HG03095 (cell line): ENCODE results near the gene ATP5PD.
A peak's percentile ranks its signal among the peaks of the same experiment; 100 is the strongest.

Experiments used
- ATAC-seq: cut with Tn5 transposase; IDR thresholded peaks from one replicate; pipeline ENCODE4 v1.9.1; 2021; ENCODE audit warnings: moderate library complexity; ENCODE audit not compliant: unreplicated experiment

The ATP5PD gene

DNA sequence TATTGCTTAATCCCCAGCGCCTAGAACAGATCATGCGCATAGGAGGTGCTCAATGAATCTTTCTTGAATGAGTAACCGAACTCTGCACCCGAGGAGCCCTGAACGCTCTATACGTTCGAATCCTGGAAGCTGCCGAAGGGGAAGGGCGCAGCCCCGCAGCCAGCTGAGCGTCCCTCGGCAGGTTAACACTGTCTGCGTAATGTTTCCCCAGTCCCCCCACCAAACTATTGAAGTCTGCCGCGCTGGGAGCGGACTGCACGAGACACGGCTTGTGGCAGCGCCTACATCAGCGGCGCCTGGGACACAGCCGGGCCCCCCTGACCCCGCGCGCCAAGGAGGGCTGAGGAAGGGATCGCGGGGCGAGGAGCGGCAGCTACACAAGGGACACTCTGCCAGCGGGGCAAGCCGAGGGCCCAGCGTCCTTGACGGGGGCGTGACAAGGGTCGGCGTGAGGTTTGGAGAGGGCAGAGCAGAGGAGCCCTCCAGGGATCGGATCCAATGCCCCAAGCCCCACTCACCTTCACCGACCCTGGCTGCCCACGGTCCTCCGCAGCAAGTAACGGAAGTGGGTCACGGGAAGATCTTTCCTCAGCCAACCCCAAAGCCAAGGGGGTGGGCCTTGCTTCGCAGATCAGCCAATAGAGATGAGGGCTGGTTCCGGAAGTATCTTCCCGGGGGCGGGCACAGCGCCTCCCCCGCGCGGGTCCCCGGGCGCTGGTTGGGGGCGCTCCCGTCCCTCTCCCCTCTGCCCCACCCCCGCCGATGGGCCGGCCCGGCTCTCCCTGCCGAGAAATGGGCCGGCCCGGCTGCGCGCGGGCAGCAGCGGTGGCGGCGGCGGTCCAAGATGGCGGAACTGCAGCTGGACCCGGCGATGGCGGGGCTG is at the start of gene ATP5PD, which contains the start of gene KCTD2:
Gene ATP5PD (minus strand): TSS at position 563 of the 883 bp plus-strand sequence. CDS start 4,319 bp downstream, outside the sequence.
Gene KCTD2 (plus strand): TSS at position 819 of the 883 bp plus-strand sequence. CDS start 26 bp downstream, at position 845.
- ATAC-seq: peak; percentile 97

DNA sequence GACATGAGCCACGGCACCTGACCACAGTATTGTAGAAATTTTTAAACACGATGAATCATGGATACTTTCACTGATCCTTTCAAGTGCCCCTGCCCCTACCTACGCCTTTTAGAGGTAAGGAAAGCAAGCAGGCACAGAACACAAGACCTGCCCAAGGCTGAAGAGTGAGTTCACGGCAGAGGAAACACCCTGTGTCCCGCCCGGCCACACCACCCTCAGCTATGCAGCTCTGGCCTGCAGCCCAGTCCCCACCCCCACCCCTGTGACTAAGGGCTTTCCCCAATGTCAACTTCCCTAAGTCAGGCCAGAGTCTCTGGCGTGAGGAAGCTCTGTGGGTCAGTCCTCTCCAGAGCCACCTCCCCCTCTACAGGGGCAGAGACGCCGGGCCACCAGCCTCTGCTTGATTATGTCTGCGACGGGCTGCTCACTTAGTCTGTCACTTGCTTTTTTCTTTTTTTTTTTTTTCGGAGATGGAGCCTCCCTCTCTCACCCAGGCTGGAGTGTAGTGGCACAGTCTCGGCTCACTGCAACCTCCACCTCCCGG is 49.4 kb upstream of the ATP5PD start:
- ATAC-seq: no peak

DNA sequence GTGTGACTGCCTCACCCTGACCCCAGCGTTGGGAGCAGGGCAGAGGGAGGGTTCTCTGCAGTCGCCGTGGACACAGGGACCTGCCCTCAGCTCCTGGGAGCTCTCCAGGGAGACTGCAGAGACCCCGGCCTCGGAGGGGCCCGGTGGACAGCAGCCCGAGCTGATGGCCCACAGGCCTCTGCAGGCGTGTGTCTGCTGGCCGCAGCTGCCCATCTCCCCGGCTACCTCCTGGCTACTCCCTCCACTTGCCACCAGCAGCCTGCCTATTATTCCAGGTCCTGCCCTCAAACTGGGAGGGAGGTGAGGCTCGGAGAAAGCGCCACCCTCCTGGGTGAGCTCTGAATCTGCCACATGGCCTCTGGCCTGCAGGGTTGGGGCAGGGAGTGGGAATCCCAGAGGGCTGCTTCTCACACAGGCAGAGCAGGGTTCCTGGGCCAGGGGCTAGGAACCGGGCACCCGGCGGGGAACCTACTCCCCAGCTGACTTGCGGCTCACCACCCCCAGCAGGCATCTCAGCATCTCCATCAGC is 48.2 kb upstream of the ATP5PD start:
- ATAC-seq: no peak

DNA sequence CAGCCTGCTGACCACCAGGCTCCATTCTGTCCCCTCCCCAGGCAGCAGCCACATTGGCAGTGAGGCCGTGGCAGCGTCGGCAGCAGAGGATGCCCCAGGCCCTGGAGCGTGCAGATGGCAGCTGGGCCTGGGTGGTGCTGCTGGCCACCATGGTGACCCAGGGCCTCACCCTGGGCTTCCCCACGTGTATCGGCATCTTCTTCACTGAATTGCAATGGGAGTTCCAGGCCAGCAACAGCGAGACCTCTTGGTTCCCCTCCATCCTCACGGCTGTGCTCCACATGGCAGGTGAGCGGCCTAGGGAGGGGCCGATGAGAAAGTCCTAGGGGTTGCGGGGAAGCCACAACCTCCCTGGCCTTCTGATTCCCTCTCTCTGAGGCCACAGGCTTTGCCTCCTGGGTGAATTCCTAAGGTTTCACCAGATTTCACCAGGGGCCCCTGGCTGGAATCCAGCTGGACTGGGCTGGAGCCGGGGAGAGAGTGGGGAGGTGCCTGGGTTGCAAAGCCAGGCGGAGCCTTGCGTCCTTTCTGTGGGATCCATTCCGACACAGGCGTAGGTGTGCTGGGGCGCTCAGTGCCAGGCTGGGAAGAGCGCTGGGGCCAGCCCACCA is 46.9 kb upstream of the ATP5PD start:
- ATAC-seq: no peak

DNA sequence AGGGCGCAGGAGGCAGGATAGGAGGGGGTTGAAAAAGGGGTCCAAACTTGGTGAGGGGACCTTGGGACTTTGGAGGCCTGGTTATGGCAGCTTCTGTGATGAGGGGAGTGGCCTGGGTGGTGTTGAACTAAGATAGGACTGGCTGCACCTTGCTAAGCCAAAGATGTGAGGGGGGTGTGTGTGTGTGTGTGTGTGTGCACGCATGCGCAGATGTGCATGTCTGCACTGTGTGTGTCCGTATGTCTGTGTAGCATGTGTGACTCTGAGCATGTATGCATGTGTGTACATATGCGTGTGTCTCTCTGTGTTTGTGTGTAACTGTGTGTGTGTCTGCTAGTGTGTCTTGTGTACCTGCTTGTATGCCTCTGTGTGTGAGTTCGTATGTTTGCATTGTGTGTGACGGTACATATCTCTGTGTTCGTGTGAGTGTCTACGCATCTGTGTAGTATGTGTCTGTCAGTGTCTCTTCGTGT is 45.1 kb upstream of the ATP5PD start:
- no peak for ATAC-seq

DNA sequence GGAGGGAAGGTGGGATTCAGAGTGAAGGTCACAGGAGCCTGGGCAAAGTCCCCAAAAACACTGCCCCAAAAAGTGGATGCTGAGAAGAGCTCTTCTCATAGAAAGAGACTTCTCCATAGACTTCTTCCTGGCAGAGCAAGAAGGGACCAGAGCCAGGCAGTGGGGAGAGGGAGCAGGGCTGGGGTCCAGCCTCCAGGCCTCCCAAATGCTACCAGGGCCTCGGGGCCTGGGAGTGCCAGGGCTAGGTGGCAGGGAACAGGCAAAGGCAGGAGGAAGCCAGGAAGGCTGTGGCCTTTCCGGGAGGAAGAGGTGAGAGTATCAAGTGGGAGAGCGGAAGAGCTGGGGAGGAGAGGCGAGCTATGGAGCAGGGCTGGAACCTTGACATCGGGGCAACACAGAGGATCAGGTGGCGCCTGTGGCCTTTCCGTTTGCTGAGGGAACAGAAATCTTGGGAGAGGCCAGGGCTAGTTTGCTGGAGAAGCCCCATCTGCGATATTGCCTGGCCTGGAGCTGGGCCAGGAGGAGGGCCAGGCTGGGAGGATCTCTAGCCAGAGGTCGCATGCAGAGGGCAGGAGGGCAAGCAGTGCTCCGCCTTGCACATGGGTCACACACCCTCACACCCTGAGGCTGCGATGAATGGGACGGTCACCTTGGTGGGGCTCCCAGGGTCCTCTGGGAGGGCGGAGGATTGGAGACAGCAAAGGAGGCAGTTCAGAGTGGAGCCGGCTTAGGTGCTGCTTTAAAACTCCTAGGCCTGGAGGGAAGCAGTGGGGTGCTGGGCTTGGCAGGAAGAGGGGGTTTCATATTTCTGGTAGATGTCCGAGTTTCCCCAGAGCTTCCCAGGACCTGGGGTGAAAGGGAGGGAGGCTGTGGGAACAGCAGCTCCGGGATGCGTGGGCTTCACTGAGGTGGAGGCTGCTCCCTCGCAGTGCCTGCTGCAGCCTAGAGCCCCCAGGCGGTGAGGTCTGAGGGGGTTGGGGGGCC is 44.4 kb upstream of the ATP5PD start:
- ATAC-seq: no peak

DNA sequence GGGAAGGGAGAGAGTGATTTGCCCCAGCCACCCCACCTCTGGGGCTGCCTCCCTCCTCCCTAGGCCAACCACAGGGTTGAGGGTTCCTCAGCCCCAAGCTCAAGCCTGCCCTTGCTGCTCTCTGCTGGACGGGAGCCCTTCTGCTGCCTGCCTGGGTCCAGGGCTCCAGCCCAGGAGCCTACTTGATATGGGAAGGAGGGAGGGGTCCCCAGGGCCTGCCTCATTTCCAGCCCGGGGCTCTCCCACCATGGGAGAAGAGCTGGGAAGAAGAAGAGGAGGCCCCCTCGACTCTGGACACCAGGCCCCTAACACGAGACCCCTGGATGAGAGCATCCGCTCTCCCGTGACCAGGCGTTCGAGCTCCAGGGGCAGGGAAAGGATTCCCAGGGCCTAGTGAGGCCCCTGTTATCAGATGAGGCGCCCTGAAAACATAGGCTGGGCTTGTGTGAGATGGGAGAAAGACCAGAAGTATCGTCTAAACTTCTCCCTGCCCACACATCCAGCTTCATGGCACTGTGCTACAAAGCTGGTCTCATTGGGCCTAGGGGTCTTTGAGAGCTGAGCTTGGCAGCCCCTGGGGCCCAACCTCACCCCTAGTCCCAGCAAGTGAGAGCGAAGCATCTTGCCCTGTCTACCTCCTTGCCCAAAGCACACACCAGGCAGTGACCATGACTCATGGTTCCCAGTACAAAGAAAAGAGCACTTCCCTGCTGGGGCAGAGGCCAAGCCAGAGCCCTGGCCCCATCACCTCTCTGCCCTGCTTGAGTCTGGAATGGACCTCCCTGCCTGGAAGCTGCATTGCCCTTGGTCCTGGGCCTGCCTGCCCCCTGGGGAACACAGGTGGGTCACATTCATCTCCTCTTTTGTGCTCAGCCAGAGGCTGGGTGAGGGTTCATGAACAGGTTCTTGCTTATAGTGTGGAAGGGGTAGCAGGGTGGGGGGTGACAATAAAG is 42.0 kb upstream of the ATP5PD start:
- ATAC-seq: no peak

DNA sequence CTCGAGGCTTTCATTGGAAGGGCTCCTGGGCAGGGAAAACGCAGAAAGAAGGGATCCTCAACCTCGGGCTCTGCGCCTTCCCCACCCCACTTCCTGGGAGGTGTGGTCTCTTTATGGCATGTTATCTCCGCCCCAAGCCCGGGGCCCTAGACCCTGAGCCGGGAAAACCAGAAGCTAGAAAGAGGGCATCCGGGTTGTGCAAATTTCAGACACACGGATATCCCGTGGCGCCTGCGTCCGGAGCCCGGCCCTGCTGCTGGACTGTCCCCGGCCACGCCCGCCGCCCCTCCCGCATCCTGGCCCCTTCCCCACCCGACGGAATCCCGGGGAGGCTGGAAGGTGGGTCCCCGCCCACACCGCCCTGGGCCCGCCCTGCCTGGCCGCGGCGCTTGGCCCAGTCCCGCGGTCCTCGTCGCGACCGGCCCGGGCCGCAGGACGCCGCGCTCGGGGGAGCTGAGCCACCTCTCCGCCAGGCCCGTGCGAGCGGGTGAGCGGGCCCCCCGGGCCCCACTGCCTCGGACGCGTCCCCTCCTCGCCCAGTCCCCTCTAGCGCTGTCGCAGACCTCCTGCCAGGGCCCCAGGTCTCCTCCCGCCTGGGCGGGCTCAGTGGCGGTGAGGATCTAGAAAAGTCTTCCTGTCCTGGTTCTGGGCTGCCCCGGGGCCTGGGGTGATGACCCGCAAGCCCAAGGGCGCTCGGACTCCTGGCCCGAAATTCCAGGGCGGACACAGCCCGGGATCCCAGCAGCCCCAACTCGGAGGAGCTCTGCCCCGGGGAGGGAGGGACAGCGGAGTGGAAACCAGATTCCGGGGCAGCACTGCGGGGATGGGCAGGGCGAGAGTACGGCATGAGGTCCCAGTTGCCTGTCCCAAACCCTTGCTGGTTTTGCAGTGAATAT is 41.0 kb upstream of the ATP5PD start, which contains the start of gene SLC16A5:
Gene SLC16A5 (plus strand): TSS at position 397 of the 896 bp plus-strand sequence. CDS start 5,683 bp downstream, outside the sequence.
- peak; percentile 48 for ATAC-seq

DNA sequence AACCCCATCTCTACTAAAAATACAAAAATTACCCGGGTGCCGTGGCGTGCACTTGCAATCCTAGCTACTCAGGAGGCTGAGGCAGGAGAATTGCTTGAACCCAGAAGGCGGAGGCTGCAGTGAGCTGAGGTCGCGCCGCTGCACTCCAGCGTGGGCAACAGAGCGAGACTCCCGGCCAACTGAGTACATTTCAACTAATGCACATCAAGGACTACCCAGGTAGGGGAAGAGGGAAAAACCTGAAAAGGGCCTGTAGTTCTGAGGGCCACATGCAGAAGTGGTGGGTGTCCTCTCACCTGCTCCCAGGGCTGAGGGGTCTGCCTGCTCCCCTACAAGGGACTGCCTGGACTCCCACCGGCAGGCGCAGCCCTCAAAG is 40.4 kb upstream of the ATP5PD start:
- no peak for ATAC-seq

DNA sequence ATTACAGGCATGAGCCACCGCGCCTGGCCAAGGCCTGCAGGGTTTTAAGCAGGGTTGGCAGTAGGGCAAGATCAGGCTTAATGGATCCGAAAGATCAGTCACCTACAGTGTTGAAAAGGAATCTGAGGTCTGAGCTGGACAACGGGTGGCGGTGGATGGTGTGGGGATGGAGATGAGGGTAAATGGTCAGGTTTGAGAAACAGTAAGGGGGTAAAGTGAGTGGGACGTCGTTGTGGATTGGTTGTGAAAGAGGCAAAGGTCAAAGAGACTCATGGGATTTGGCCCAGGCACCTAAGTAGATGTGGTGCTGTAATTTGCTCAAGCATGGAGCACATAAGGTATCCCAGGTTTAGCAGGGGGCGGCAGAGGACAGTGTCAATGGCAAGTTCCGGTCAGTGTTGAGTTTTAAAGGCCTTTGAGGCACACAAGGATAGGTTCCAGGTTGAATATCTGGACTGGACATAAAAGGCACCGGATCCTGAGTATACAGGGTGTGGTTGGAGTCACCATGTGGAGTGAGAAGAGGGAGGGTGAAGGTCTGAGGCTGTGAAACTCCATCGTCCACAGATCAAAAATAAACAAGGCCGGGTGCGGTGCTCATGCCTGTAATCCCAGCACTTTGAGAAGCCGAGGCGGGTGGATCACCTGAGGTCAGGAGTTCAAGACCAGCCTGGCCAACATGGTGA is 39.9 kb upstream of the ATP5PD start:
- no peak for ATAC-seq

DNA sequence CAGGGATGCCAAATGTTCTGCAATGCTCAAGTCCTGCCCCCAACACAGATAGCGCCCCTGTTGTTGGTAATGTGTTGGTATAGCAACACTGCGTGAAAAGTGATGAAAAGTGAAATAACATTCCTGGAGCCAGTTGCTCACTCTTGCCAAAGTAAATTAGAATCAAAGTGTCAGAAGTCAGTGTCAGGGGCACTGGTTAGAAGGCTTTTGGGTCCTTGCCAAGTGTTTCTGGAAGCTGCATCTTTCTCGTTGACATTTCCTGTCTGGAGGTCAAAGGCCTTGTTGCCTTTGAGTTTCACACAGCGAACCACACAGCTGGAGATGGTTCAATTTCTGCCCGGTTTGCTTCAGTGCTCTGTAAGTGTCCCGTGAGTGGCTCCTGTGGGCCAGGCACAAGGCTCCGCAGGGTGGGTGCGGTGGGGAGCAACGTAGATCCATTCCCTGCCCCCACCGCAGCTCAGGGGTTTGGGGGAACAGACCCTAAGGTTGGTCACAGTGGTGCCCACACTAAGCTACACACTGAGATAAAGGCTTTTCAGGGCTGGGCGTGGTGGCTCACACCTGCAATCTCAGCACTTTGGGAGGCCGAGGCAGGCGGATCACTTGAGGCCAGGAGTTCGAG is 37.4 kb upstream of the ATP5PD start:
- no peak for ATAC-seq

DNA sequence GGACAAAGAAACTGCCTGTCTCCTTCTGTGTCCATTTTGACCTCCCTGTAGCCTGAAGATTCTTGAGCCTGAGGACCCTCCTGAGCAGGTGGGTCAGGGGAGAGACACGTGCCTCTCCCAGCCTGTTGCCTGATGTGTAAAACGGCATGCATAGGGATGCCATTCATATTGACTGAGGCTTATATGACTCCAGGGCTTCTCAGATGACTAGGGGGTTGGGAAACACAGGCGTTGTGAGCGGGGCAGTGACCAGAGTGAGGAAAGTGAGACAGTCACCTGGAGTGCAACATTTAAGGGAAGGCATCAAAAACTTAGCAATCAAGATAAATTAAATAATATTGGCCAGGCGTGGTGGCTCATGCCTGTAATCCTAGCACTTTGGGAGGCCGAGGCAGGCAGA is 35.9 kb upstream of the ATP5PD start:
- no peak for ATAC-seq

DNA sequence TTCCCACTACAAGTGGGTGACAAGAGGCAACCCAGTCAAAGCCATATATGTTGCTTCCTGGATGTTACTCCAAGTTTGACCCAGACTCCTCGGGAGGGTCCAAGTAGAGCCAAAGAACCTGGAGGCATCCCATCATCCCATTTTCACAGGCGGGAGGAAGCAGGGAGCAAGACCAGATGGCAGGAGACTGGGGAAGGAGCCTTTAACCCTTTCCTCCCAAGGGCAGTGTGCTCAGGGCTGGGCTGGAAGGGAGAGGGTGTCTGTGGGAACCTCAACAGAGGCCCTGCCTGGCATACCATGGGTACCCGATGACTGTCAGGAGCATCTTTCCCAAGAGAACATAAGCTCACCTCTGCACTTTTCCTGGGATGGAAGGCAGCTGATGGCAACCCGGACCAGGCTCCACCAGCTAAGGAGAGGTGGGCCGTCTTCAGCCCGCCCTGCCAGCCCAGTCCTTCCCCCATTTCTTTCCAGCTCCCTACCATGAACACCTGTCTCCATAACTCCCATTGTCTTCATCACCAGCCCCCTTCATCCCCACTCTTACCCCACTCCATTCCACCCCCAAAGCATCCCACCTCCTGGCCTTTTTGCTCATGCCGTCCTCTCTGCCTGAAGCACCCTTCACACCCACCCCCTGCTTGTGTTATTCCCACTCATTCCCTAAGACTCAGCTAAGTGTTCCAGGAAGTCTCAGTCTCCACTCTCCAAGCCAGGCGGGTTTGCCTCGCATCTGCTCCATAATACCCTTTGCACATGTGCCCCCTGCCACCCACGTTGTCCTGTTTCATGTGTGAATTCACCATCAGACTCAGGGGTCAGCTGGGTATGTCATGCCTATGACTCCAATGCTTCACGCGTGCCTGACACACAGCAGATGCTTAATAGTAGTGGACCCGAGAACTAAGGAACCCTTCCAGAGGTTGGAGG is 35.1 kb upstream of the ATP5PD start:
- no peak for ATAC-seq

DNA sequence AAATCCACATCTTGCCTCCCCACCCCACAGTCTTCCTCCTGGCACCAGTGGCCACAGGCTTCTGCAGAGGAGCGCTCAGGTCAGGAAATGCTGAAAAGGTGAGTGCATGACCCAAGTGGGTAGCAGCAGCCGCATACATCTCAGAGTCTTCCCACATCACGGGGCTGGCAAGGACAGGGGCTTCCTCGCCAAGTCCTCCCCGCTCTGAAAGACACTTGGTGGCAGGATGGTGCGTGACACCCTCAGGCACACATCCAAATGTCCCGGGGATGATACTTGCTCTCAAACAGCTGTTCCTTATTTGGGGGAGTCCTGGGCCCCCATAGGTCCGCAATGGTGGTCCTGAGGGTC is 32.2 kb upstream of the ATP5PD start:
- no peak for ATAC-seq

DNA sequence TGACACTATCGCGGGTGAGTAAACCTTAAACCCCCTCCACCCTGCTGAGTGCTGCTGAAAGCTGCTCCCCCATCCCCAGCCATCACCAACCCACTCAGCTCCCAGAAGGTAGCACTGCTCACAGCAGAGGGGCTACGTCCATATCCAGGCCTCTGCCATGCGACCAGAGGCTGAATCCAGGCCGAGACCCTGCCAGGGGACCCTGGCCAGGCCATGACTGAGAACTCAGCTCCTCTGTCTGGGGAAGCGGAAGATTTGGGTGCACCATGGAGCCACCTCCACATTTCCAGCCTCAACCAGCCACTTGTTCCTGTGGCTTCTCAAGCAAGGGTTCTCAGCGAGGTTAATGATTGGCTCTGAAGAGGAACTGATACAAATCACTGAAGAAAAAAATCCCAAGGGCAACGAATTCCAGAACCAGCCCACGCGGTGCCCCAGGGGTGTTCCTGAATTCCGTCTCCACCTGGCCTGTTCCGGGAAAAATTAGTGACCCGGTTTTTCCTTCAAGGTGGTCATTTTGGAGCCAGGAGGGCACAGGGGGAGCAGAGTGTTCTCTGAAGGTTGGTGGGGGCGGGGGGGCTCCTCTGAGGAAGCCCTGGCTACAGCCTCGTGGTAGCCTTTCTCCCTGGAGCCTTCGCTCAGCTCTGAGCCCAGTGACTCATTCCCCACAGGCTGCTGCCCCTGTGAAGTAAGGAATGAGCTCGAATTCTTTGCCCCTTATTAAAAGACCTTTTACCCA is 31.7 kb upstream of the ATP5PD start:
- no peak for ATAC-seq
